Mucosa of descending colon (tissue), 3 donors: ENCODE measurements around the gene FES. TPM values are rescaled to one million over a fixed set of nuclear protein-coding genes. Genes with fewer than 3 reads are reported as not detected.

Source experiments
- ATAC-seq: fragments of 200-7000 bp; cut with Tn5 transposase; one replicate; pipeline ENCODE4 v1.9.1; 2020; ENCODE audit warnings: mild to moderate bottlenecking, moderate library complexity
- DNase-seq, 3 donors: peaks; one replicate each; pipeline ENCODE4 v3.0.0-alpha.2; 2020
- H3K36me3 ChIP-seq: fragments of 200-600 bp; one replicate; pipeline ENCODE4 v1.8.0; 2021; ENCODE audit warnings: low read depth, mild to moderate bottlenecking
- H3K4me1 ChIP-seq: fragments of 200-600 bp; one replicate; pipeline ENCODE4 v1.8.0; 2021; ENCODE audit warnings: low read depth, mild to moderate bottlenecking
- H3K4me3 ChIP-seq: fragments of 200-600 bp; one replicate; pipeline ENCODE4 v1.8.0; 2021; ENCODE audit warnings: mild to moderate bottlenecking
- H3K9me3 ChIP-seq: fragments of 200-600 bp; one replicate; pipeline ENCODE4 v1.8.0; 2021; ENCODE audit warnings: mild to moderate bottlenecking
- intact Hi-C, 2 donors: fragments of 100-400 bp; cut with DNase I in 1 of 2; cut with micrococcal nuclease in 1 of 2; formaldehyde crosslinking; loops; one replicate each; pipeline versions ENCODE4 v1.11.0 to v1.11.1; 2022; cut with DNase I, micrococcal nuclease
- total RNA-seq, 3 donors: library from RNA; stranded (reverse); fragmentation: NEBNext Ultra II Directional in 2 of 3; extraction: Animal tissue kit (Norgen Biotek cat#: 25700) in 2 of 3; gene quantifications; one replicate each; pipeline versions ENCODE4 v1.2.1 to v1.2.4, GENCODE V29; 2021 to 2023
- TF ChIP-seq, protein P1 (sequence below): fragments of 200-600 bp; IDR thresholded peaks from one replicate; pipeline ENCODE4 v1.8.0; 2022; ENCODE audit warnings: antibody characterized with exemption, mild to moderate bottlenecking
- donor health status: DM: no; HTN: no; CAD: no; lungs with moderate emphysema.
- donor health status: DM: no; HTN: no; CAD: no.
- donor health status: DM: no; HTN: yes; CAD: no.

The FES gene
- total RNA-seq, 3 donors from 2014 or later = 7.9 to 18.6 (median 12.1) TPM

DNA sequence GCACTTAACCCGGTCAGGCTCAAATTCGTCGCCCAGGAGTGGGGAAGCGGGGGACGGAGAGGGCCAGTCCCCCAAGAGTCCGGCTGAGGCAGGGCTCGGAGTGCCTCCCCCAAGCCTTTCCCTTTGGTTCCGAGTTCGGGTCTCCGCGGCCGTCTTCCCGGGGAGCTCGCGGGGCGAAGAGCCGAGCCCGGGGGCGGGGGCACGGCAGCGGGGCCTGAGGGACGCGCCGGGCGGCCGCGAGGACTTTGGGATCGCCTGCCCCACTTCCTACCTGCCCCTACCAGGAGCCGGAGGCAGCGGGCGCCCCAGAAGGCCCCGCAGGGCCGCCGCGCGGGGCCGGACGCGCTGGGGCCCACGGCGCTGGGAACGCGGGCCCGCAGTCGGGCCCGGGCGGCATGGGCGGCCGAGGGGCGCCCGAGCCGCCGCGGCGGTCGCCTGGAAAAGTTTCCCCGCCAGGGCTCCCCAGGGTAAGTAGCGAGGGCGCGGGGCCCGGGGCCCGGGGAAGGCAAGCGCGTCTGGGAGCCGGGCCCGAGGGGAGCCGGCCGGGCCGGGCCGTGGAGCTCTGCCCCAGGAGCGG, 13.1 kb upstream of the FES start:
- DNase-seq = peak in 2 of 3 donors; percentile 39 to 71
- H3K4me3 ChIP-seq = peak overlapping the region; percentile 82
- TF ChIP-seq, protein P1, sequence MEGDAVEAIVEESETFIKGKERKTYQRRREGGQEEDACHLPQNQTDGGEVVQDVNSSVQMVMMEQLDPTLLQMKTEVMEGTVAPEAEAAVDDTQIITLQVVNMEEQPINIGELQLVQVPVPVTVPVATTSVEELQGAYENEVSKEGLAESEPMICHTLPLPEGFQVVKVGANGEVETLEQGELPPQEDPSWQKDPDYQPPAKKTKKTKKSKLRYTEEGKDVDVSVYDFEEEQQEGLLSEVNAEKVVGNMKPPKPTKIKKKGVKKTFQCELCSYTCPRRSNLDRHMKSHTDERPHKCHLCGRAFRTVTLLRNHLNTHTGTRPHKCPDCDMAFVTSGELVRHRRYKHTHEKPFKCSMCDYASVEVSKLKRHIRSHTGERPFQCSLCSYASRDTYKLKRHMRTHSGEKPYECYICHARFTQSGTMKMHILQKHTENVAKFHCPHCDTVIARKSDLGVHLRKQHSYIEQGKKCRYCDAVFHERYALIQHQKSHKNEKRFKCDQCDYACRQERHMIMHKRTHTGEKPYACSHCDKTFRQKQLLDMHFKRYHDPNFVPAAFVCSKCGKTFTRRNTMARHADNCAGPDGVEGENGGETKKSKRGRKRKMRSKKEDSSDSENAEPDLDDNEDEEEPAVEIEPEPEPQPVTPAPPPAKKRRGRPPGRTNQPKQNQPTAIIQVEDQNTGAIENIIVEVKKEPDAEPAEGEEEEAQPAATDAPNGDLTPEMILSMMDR = no peak
- H3K36me3 ChIP-seq = no peaks in the 10 kb centered on the region
- ATAC-seq = peak; percentile 21
- intact Hi-C loops = loop anchor here in 1 of 2 donors (10.0 kb wide), 1 partner anchor 156 kb away; the partner anchor contains the start of gene BLM
- no peaks in the 10 kb centered on the region for H3K9me3 ChIP-seq
- peaks cover 36% of the 10 kb centered on the region for H3K4me1 ChIP-seq

DNA sequence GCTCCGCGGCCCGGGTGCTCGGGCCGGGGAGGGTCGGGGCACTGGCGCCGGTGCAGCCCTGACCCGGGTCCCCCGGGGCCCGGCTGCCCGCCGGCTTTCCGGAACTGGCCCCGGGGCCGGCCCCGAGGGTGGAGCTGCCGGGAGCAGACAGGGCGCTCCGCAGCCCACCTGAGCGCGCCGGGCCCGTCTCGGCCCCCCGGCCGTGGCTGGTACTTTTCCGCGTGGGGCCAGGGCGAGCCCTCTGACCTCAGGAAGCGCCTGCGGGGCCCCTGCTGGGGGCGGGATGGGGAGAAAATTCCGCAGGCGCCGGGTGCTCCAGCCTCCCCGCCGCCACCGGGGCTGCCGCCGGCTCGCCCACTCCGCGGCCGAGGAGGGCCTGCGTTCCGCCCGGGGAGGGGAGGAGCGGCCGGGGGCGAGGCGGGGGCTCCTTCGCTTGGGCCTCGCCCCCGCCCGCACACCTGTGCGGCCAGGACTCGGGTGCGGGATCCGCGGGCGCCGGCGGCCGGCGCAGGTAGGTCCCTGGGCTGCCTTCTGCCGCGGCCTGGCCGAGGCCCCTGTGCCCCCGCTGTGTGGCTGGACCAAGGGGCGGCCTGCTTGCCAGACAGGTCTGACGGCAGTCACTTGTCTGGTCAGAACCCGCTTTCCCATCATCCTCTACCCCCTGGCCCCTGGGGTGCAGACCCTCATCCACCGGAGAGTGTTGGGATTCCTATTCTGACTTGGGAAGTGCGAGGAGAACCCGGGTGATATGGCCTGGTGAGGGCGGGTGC, 12.4 kb upstream of the FES start:
- H3K36me3 ChIP-seq = no peaks in the 10 kb centered on the region
- TF ChIP-seq, protein P1 = no peak
- peaks cover 36% of the 10 kb centered on the region for H3K4me1 ChIP-seq
- DNase-seq (peak in 2 of 3 donors; percentile 47 to 67), ATAC-seq (peak; percentile 42)
- no peaks in the 10 kb centered on the region for H3K9me3 ChIP-seq
- intact Hi-C loops = loop anchor here in 1 of 2 donors (10.0 kb wide), 1 partner anchor 157 kb away; the partner anchor contains the start of gene BLM
- H3K4me3 ChIP-seq = peak overlapping the region; percentile 82

DNA sequence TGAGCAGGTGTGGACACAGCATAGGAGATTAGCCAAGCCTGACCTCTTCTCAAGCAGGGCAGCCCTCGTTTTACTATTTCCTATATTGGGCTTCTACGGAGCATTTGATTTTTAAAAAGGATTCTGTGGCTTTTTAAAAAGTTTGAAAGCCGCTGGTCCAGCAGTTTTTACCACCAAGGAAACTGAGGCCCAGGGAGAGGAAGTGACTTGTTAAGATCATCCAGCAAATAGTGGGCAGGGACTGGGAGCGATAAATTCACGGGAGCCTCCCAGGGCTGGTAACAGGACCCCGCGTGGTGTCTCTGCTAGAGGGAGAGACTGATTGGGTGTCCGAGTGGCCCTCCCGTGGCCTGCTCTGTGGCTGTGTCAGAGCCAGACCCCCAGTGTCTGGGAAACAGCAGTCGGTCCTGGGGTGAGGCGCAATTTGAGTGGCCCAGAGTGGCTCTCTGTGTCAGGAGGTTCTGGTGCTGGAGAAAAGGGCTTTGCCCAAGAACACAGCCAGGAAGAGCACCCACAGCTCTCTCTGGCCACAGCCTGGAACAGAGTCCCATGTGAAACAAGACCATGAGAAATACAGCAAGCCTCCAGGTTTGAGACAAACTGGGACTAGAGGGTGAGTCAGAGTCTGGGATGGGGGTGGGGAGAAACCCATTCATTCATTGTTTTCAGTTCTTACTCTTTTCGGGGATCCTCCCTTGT, 11.7 kb upstream of the FES start:
- Histone ChIP-seq H3K4me3 (peak overlapping the region; percentile 82), H3K36me3 (no peaks in the 10 kb centered on the region), H3K4me1 (peaks cover 36% of the 10 kb centered on the region), H3K9me3 (no peaks in the 10 kb centered on the region)
- ATAC-seq (no peak), DNase-seq (no peak)
- TF ChIP-seq, protein P1 = no peak
- intact Hi-C loops = loop anchor here in 1 of 2 donors (10.0 kb wide), 1 partner anchor 158 kb away; the partner anchor contains the start of gene BLM

DNA sequence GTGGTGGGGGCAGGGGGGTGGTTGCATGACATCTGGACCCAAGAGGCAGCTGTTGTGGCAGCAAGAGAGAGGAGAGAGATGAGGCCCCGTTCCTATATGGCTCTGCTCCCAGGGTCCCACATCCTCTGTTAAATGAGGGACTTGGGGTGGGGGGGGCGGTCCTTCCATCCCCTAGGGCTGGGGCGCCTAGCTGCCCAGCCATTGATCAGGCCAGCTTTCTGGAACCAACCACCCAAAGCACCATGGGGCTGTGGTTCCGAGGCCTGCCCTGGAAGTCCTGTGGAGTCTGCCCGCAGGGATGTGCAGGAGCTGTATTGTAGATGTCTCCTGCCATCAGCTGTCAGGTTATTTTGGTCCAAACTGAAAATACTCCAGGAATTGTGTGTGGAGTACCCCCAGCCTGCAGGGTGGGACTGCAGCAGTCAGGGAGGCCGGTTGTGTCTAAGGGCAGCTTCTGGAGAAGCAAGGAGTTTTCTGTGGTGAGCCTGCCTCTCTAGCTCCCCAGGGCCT, 10.8 kb upstream of the FES start:
- intact Hi-C loops = loop anchor here in 1 of 2 donors (10.0 kb wide), 1 partner anchor 159 kb away; the partner anchor contains the start of gene BLM
- peaks cover 36% of the 10 kb centered on the region for H3K4me1 ChIP-seq

More for the DNA sequence above, 10.8 kb upstream of the FES start:
- ATAC-seq (no peak), DNase-seq (no peak)
- H3K4me3 ChIP-seq = no peak overlapping the region
- H3K9me3 ChIP-seq = no peaks in the 10 kb centered on the region
- H3K36me3 ChIP-seq = peaks cover 5% of the 10 kb centered on the region
- TF ChIP-seq, protein P1 = no peak
